H1 (cell line): Measurements from ENCODE around the gene CDH6. TPM values are rescaled to one million over a fixed set of nuclear protein-coding genes. Genes with fewer than 3 reads are reported as not detected.

ENCODE experiments used
- CTCF ChIA-PET: fragments of 300-600 bp; sonication (Branson Sonifier 250); formaldehyde crosslinking; loops from one replicate; lab custom pipeline; 2021; ENCODE audit not compliant: partially characterized antibody; lab: Charles Lee
- POLR2A ChIA-PET: fragments of 300-600 bp; sonication (Branson Sonifier 250); formaldehyde crosslinking; loops from one replicate; lab custom pipeline; 2021; ENCODE audit warnings: inconsistent platforms; ENCODE audit not compliant: partially characterized antibody; lab: Charles Lee
- DNase-seq, 2 experiments: peaks; one replicate each; pipeline versions ENCODE4 v3.0.0 to v3.0.0-alpha.2; 2010 to 2022; ENCODE audit warnings: low spot score in 2 of 2, low read depth in 1 of 2, mixed read lengths in 1 of 2
- FAIRE-seq: peaks from 2 replicates; lab custom pipeline; 2011; peaks lifted over from hg19 to GRCh38; lab: Jason Lieb, UNC
- H2AFZ ChIP-seq: 2 replicates; pipeline ENCODE4 v1.8.1; 2012; ENCODE audit warnings: low read length, inconsistent platforms
- H2AK5ac ChIP-seq: 2 replicates; pipeline ENCODE4 v1.6.1; 2013; ENCODE audit warnings: low read depth, low read length
- H2BK120ac ChIP-seq: replicated peaks from 2 replicates; pipeline ENCODE3; 2013; ENCODE audit warnings: low read depth, low read length, inconsistent platforms
- H2BK12ac ChIP-seq: 2 replicates; pipeline ENCODE4 v1.6.1; 2013; ENCODE audit warnings: low read depth, low read length
- H2BK15ac ChIP-seq: 2 replicates; pipeline ENCODE4 v1.6.1; 2013; ENCODE audit warnings: low read length
- H2BK20ac ChIP-seq: 2 replicates; pipeline ENCODE4 v1.6.1; 2013; ENCODE audit warnings: low read length
- H2BK5ac ChIP-seq: 2 replicates; pipeline ENCODE4 v1.6.1; 2013; ENCODE audit warnings: low read depth, low read length
- H3K14ac ChIP-seq: 2 replicates; pipeline ENCODE4 v1.6.1; 2013; ENCODE audit warnings: inconsistent platforms; ENCODE audit not compliant: insufficient read length
- H3K18ac ChIP-seq: 2 replicates; pipeline ENCODE4 v1.6.1; 2013; ENCODE audit warnings: low read length; ENCODE audit errors: extremely low read depth
- H3K23ac ChIP-seq: 2 replicates; pipeline ENCODE4 v1.6.1; 2013; ENCODE audit warnings: inconsistent platforms; ENCODE audit not compliant: insufficient read length
- H3K23me2 ChIP-seq: 2 replicates; pipeline ENCODE4 v1.6.1; 2013; ENCODE audit warnings: low read depth, low read length
- H3K27ac ChIP-seq: 2 replicates; pipeline ENCODE4 v1.6.1; 2011; ENCODE audit warnings: low read depth, low read length, inconsistent platforms
- H3K27me3 ChIP-seq, 4 experiments: replicated peaks in 1 of 4; 1 replicate in 1 of 4; 2 replicates in 3 of 4; pipeline versions ENCODE4 v1.6.1 to v1.8.1; 2011 to 2013; ENCODE audit warnings: low read length in 3 of 4, mild to moderate bottlenecking in 3 of 4, inconsistent platforms in 2 of 4, mixed read lengths in 2 of 4, moderate library complexity in 1 of 4; ENCODE audit not compliant: control insufficient read depth in 3 of 4, insufficient read depth in 3 of 4; ENCODE audit errors: extremely low read depth in 1 of 4
- H3K36me3 ChIP-seq, 4 experiments: 2 replicates each; pipeline versions ENCODE4 v1.6.1 to v1.8.1; 2011 to 2013; ENCODE audit warnings: mild to moderate bottlenecking in 4 of 4, low read length in 3 of 4, moderate library complexity in 2 of 4, control low read depth in 1 of 4, inconsistent platforms in 1 of 4; ENCODE audit not compliant: insufficient read depth in 4 of 4, control insufficient read depth in 2 of 4
- H3K4ac ChIP-seq: replicated peaks from 2 replicates; pipeline ENCODE3; 2013; ENCODE audit warnings: low read length, low read depth, mixed read lengths, inconsistent platforms; ENCODE audit not compliant: insufficient read length
- H3K4me1 ChIP-seq, 4 experiments: replicated peaks in 1 of 4; 1 replicate in 1 of 4; 2 replicates in 3 of 4; pipeline versions ENCODE4 v1.6.1 to v1.8.1; 2011 to 2013; ENCODE audit warnings: low read length in 3 of 4, inconsistent platforms in 2 of 4, mixed read lengths in 1 of 4; ENCODE audit not compliant: insufficient read depth in 4 of 4, control insufficient read depth in 3 of 4
- H3K4me2 ChIP-seq, 2 experiments: 2 replicates each; pipeline versions ENCODE4 v1.6.1 to v1.8.1; 2011 to 2013; ENCODE audit warnings: low read depth in 2 of 2, low read length in 2 of 2, control low read depth in 1 of 2, inconsistent platforms in 1 of 2, mild to moderate bottlenecking in 1 of 2; ENCODE audit not compliant: insufficient read depth in 1 of 2
- H3K4me3 ChIP-seq, 4 experiments: fragments of 200-600, 300-600 bp in 1 of 4; sonication (generic), shearing (Covaris generic), sonication (Bioruptor Twin) in 1 of 4; 2 replicates each; pipeline versions ENCODE4 v1.5.1 to v1.8.1; 2011 to 2016; ENCODE audit warnings: low read length in 4 of 4, low read depth in 3 of 4, control low read depth in 2 of 4, inconsistent platforms in 2 of 4, mild to moderate bottlenecking in 2 of 4, mixed read lengths in 1 of 4, moderate library complexity in 1 of 4; ENCODE audit not compliant: insufficient read depth in 2 of 4; ENCODE audit errors: extremely low read depth in 1 of 4
- H3K56ac ChIP-seq: replicated peaks from 2 replicates; pipeline ENCODE3; 2013; ENCODE audit warnings: low read depth, mild to moderate bottlenecking, mixed read lengths, low read length, inconsistent platforms; ENCODE audit not compliant: insufficient read length
- H3K79me1 ChIP-seq: 2 replicates; pipeline ENCODE4 v1.6.1; 2013; ENCODE audit warnings: low read depth, low read length, control low read depth
- H3K79me2 ChIP-seq, 2 experiments: 2 replicates each; pipeline versions ENCODE4 v1.6.1 to v1.8.1; 2012 to 2013; ENCODE audit warnings: low read length in 2 of 2, mild to moderate bottlenecking in 2 of 2, inconsistent platforms in 1 of 2; ENCODE audit not compliant: insufficient read depth in 2 of 2, control insufficient read depth in 1 of 2
- H3K9ac ChIP-seq, 4 experiments: replicated peaks in 1 of 4; 1 replicate in 1 of 4; 2 replicates in 3 of 4; pipeline versions ENCODE4 v1.6.1 to v1.8.1; 2011 to 2013; ENCODE audit warnings: low read depth in 3 of 4, low read length in 3 of 4, control low read depth in 2 of 4, mild to moderate bottlenecking in 2 of 4, moderate library complexity in 2 of 4, inconsistent platforms in 1 of 4; ENCODE audit errors: extremely low read depth in 1 of 4
- H3K9me3 ChIP-seq, 2 experiments: 2 replicates each; pipeline versions ENCODE4 v1.6.1 to v1.8.1; 2012 to 2013; ENCODE audit warnings: mild to moderate bottlenecking in 2 of 2, moderate library complexity in 2 of 2, control low read depth in 1 of 2, inconsistent platforms in 1 of 2, low read depth in 1 of 2, low read length in 1 of 2, mixed read lengths in 1 of 2; ENCODE audit not compliant: insufficient read depth in 2 of 2
- H4K20me1 ChIP-seq, 2 experiments: replicated peaks in 1 of 2; 2 replicates each; pipeline versions ENCODE3 to v1.8.1; 2011 to 2013; ENCODE audit warnings: inconsistent platforms in 2 of 2, low read length in 2 of 2, mild to moderate bottlenecking in 1 of 2; ENCODE audit not compliant: insufficient read depth in 2 of 2, control insufficient read depth in 1 of 2
- H4K5ac ChIP-seq: 2 replicates; pipeline ENCODE4 v1.6.1; 2013; ENCODE audit warnings: low read length, low read depth, mixed read lengths, inconsistent platforms; ENCODE audit not compliant: insufficient read length
- H4K8ac ChIP-seq: 2 replicates; pipeline ENCODE4 v1.8.0; 2013; ENCODE audit warnings: mild to moderate bottlenecking, moderate library complexity, low read length, inconsistent platforms; ENCODE audit not compliant: insufficient read depth; ENCODE audit errors: extremely low read depth
- H4K91ac ChIP-seq: replicated peaks from 2 replicates; pipeline ENCODE3; 2013; ENCODE audit warnings: low read length, mixed read lengths, inconsistent platforms; ENCODE audit not compliant: insufficient read length
- TBP ChIP-seq: IDR thresholded peaks from 2 replicates; pipeline ENCODE4 v1.6.1; 2011; ENCODE audit warnings: low read depth, low read length, improper control_type of control experiment
- WGBS, 2 experiments: shearing (Covaris generic) in 1 of 2; methylation state at CpG; one replicate each; pipeline versions ENCODE4 v1.1.6 to v1.1.7; 2013 to 2015; ENCODE audit warnings: low lambda C conversion rate in 2 of 2, mixed read lengths in 2 of 2, inconsistent platforms in 1 of 2, low coverage in 1 of 2, missing lambda C conversion rate in 1 of 2; ENCODE audit not compliant: insufficient replicate concordance in 2 of 2, insufficient coverage in 1 of 2, insufficient read length in 1 of 2; ENCODE audit errors: extremely low coverage in 1 of 2, missing lambda C conversion rate in 1 of 2; 5-methylcytosine and 5-hydroxymethylcytosine counted together
- polyA plus RNA-seq, 7 experiments: library from polyadenylated mRNA; depleted of rRNA in 3 of 7; stranded (reverse) in 5 of 7; unstranded in 2 of 7; fragments of >200 nt in 5 of 7; fragments of 200-250 nt in 2 of 7; gene quantifications; 1 replicate in 5 of 7; 2 replicates in 1 of 7; 4 replicates in 1 of 7; pipeline versions ENCODE4 v1.2.1 to v1.2.3, GENCODE V29; 2011 to 2013; ENCODE audit warnings: missing spikeins in 2 of 7, mixed read lengths in 2 of 7
- total RNA-seq: library from RNA; stranded (reverse); fragmentation: NEBNext Ultra II Directional; extraction: Animal tissue kit (Norgen Biotek cat#: 25700); gene quantifications from 2 replicates; pipeline ENCODE4 v1.2.1, GENCODE V29; 2021

The CDH6 gene
- total and polyA plus RNA-seq, 2 of the 8 experiments (the other 6 are each of a cell fraction or from before 2014, with no cell fraction given) = 1.4 to 1.9 TPM

DNA sequence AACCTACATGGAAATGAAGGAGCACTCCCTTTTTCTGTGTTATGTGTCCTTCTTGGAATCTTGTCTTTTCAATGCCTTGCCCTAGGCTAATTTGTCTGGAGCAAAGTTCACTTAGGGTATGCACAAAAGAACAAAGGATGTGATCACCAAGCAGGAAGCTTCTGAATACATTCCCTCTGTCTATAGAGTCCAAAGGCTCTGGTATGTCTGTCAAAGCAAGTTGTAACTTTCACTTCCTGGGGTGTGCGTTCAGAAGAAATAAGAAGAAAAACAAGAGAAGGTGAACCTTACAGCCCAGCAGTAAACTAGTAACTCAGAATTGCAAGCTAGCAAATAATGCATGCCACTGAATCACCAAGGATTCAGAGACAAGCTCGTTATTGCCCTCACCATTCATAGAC lies 31.7 kb upstream of the CDH6 start:
- Histone ChIP-seq H3K79me1 (no peaks in the 10 kb centered on the region), H4K20me1 (no peaks in the 10 kb centered on the region), H3K9me3 (no peaks in the 10 kb centered on the region), H2BK20ac (no peak overlapping the region), H4K8ac (no peak overlapping the region), H3K79me2 (no peaks in the 10 kb centered on the region), H2BK12ac (no peak overlapping the region), H3K36me3 (no peaks in the 10 kb centered on the region), H3K23ac (no peak overlapping the region), H4K91ac (no peak overlapping the region), H3K9ac (no peak overlapping the region), H2BK5ac (no peak overlapping the region), H2BK15ac (no peak overlapping the region), H3K23me2 (no peaks in the 10 kb centered on the region; the same call in 1 of the 2 replicates), H3K4ac (no peak overlapping the region), H3K14ac (no peak overlapping the region), H3K4me3 (no peak overlapping the region), H2AK5ac (no peak overlapping the region), H3K4me2 (peak overlapping the region; percentile 10 to 17; a peak in 1 of 4 replicates), H3K27me3 (no peaks in the 10 kb centered on the region), H3K56ac (no peak overlapping the region), H3K27ac (no peak overlapping the region), H2BK120ac (no peak overlapping the region), H3K18ac (no peak overlapping the region), H2AFZ (no peak overlapping the region), H3K4me1 (no peaks in the 10 kb centered on the region; a peak in 1 of 7 replicates), H4K5ac (no peak overlapping the region)
- TF ChIP-seq TBP = no peak
- FAIRE-seq (no peak), DNase-seq (peak in 1 of 2 experiments; percentile 43)
- ChIA-PET CTCF (interaction anchor here (1.1 to 1.2 kb wide), 2 partner anchors 25 to 30 kb away, joined by 3 to 5 read pairs; no protein-coding TSS in a partner anchor), POLR2A (no interaction called here)
- WGBS, 2 experiments = 59% methylated on average over 2 of the region's 2 CpGs; no CpG with 5 or more reads in 1 of the 2 experiments
